Muscle layer of colon (tissue), 2 donors: ENCODE measurements around the gene PDGFD.

Experiments used
- H3K27ac ChIP-seq: one replicate; pipeline ENCODE4 v1.7.0; 2013; ENCODE audit warnings: low read depth, mild to moderate bottlenecking, low read length, moderate library complexity
- H3K27me3 ChIP-seq, 2 donors: one replicate each; pipeline ENCODE4 v1.7.0; 2013; ENCODE audit warnings: low read length in 2 of 2, mild to moderate bottlenecking in 2 of 2; ENCODE audit not compliant: insufficient read depth in 2 of 2, control insufficient read depth in 1 of 2
- H3K36me3 ChIP-seq: one replicate; pipeline ENCODE4 v1.7.0; 2013; ENCODE audit warnings: mild to moderate bottlenecking, low read length; ENCODE audit not compliant: insufficient read depth
- H3K4me1 ChIP-seq: one replicate; pipeline ENCODE4 v1.7.0; 2013; ENCODE audit warnings: mild to moderate bottlenecking, low read length; ENCODE audit not compliant: insufficient read depth
- H3K4me3 ChIP-seq, 2 donors: one replicate each; pipeline ENCODE4 v1.7.0; 2013; ENCODE audit warnings: low read length in 2 of 2, low read depth in 1 of 2, mild to moderate bottlenecking in 1 of 2, moderate library complexity in 1 of 2
- H3K9ac ChIP-seq: one replicate; pipeline ENCODE4 v1.7.0; 2013; ENCODE audit warnings: low read length
- H3K9me3 ChIP-seq: one replicate; pipeline ENCODE4 v1.7.0; 2013; ENCODE audit warnings: mild to moderate bottlenecking, low read length
- donor health status: abdominal sarcoma.
- donor health status: Adenocarcinoma of cecum.

PDGFD gene

GRCh38 chr11:103924166-103925013 lies 239.6 kb downstream of the PDGFD start:
- Histone ChIP-seq H3K27me3 (no peaks in the 10 kb centered on the region), H3K36me3 (no peaks in the 10 kb centered on the region), H3K27ac (no peak overlapping the region), H3K4me1 (no peaks in the 10 kb centered on the region), H3K4me3 (no peak overlapping the region), H3K9me3 (no peaks in the 10 kb centered on the region), H3K9ac (no peak overlapping the region)

GRCh38 chr11:103923451-103923931 lies 240.5 kb downstream of the PDGFD start:
- H3K9ac ChIP-seq = no peak overlapping the region
- no peaks in the 10 kb centered on the region for H3K4me1 ChIP-seq
- no peak overlapping the region for H3K4me3 ChIP-seq
- H3K9me3 ChIP-seq = no peaks in the 10 kb centered on the region
- no peaks in the 10 kb centered on the region for H3K36me3 ChIP-seq
- no peak overlapping the region for H3K27ac ChIP-seq
- H3K27me3 ChIP-seq = no peaks in the 10 kb centered on the region

GRCh38 chr11:103920933-103921332 lies 243.0 kb downstream of the PDGFD start:
- no peak overlapping the region for H3K27ac ChIP-seq
- no peaks in the 10 kb centered on the region for H3K4me1 ChIP-seq
- no peaks in the 10 kb centered on the region for H3K9me3 ChIP-seq
- no peaks in the 10 kb centered on the region for H3K27me3 ChIP-seq
- no peak overlapping the region for H3K9ac ChIP-seq
- H3K4me3 ChIP-seq = no peak overlapping the region
- H3K36me3 ChIP-seq = no peaks in the 10 kb centered on the region

- no peaks in the 10 kb centered on the region for H3K4me1 ChIP-seq
These were observed 243.5 kb downstream of the PDGFD start for GRCh38 chr11:103920449-103920848.

GRCh38 chr11:103910721-103911120 lies 253.2 kb downstream of the PDGFD start:
- Histone ChIP-seq H3K27ac (no peak overlapping the region), H3K27me3 (no peaks in the 10 kb centered on the region), H3K9ac (no peak overlapping the region), H3K36me3 (no peaks in the 10 kb centered on the region), H3K9me3 (no peaks in the 10 kb centered on the region), H3K4me1 (no peaks in the 10 kb centered on the region), H3K4me3 (no peak overlapping the region)

More at GRCh38 chr11:103920449-103920848, 243.5 kb downstream of the PDGFD start:
- Histone ChIP-seq H3K27ac (no peak overlapping the region), H3K9ac (no peak overlapping the region), H3K4me3 (no peak overlapping the region), H3K36me3 (no peaks in the 10 kb centered on the region), H3K9me3 (no peaks in the 10 kb centered on the region), H3K27me3 (no peaks in the 10 kb centered on the region)

GRCh38 chr11:103907548-103908455 lies 256.1 kb downstream of the PDGFD start:
- H3K9me3 ChIP-seq = no peaks in the 10 kb centered on the region
- H3K4me1 ChIP-seq = no peaks in the 10 kb centered on the region
- H3K9ac ChIP-seq = no peak overlapping the region
- H3K36me3 ChIP-seq = no peaks in the 10 kb centered on the region
- no peak overlapping the region for H3K4me3 ChIP-seq
- H3K27me3 ChIP-seq = no peaks in the 10 kb centered on the region
- H3K27ac ChIP-seq = no peak overlapping the region

GRCh38 chr11:103907136-103907535 lies 256.8 kb downstream of the PDGFD start:
- no peaks in the 10 kb centered on the region for H3K36me3 ChIP-seq
- H3K4me1 ChIP-seq = no peaks in the 10 kb centered on the region
- no peak overlapping the region for H3K9ac ChIP-seq

GRCh38 chr11:103906291-103906867 lies 257.6 kb downstream of the PDGFD start:
- no peaks in the 10 kb centered on the region for H3K27me3 ChIP-seq

More at GRCh38 chr11:103907136-103907535, 256.8 kb downstream of the PDGFD start:
- H3K9me3 ChIP-seq = no peaks in the 10 kb centered on the region
- H3K4me3 ChIP-seq = no peak overlapping the region
- no peak overlapping the region for H3K27ac ChIP-seq
- no peaks in the 10 kb centered on the region for H3K27me3 ChIP-seq

GRCh38 chr11:103904324-103904667 lies 259.7 kb downstream of the PDGFD start:
- no peak overlapping the region for H3K9ac ChIP-seq
- H3K36me3 ChIP-seq = no peaks in the 10 kb centered on the region
- no peaks in the 10 kb centered on the region for H3K27me3 ChIP-seq
- H3K9me3 ChIP-seq = no peaks in the 10 kb centered on the region
- no peaks in the 10 kb centered on the region for H3K4me1 ChIP-seq
- no peak overlapping the region for H3K27ac ChIP-seq
- no peak overlapping the region for H3K4me3 ChIP-seq

More at GRCh38 chr11:103906291-103906867, 257.6 kb downstream of the PDGFD start:
- H3K36me3 ChIP-seq = no peaks in the 10 kb centered on the region
- H3K4me3 ChIP-seq = no peak overlapping the region
- no peak overlapping the region for H3K9ac ChIP-seq
- H3K9me3 ChIP-seq = no peaks in the 10 kb centered on the region
- no peak overlapping the region for H3K27ac ChIP-seq
- no peaks in the 10 kb centered on the region for H3K4me1 ChIP-seq

- Histone ChIP-seq H3K4me1 (no peaks in the 10 kb centered on the region), H3K27me3 (no peaks in the 10 kb centered on the region), H3K36me3 (no peaks in the 10 kb centered on the region), H3K9ac (no peak overlapping the region), H3K4me3 (no peak overlapping the region), H3K27ac (no peak overlapping the region), H3K9me3 (no peaks in the 10 kb centered on the region)
These were observed 260.2 kb downstream of the PDGFD start for GRCh38 chr11:103903621-103904323.

- no peaks in the 10 kb centered on the region for H3K36me3 ChIP-seq
- no peaks in the 10 kb centered on the region for H3K4me1 ChIP-seq
- no peak overlapping the region for H3K9ac ChIP-seq
- no peaks in the 10 kb centered on the region for H3K27me3 ChIP-seq
- H3K4me3 ChIP-seq = no peak overlapping the region
- no peaks in the 10 kb centered on the region for H3K9me3 ChIP-seq
- no peak overlapping the region for H3K27ac ChIP-seq
These were observed 261.0 kb downstream of the PDGFD start for GRCh38 chr11:103902994-103903393.
